Activated T-cell treated with anti-CD3 and anti-CD28 coated beads, Interleukin-2, amount 50 U/mL, for 24 hours (primary cell): Measurements from ENCODE around the gene PRMT1.

Experiments used
- DNase-seq: peaks from one replicate; pipeline ENCODE4 v3.0.0-alpha.2; 2020
- H3K27ac Mint-ChIP-seq: 2 replicates; pipeline ENCODE4 v1.8.0; 2020; ENCODE audit warnings: mild to moderate bottlenecking, mixed read lengths
- H3K27me3 Mint-ChIP-seq: 2 replicates; pipeline ENCODE4 v1.8.0; 2020; ENCODE audit warnings: mixed read lengths
- H3K36me3 Mint-ChIP-seq: 2 replicates; pipeline ENCODE4 v1.8.0; 2020; ENCODE audit warnings: low read depth, mixed read lengths
- H3K4me1 Mint-ChIP-seq: 2 replicates; pipeline ENCODE4 v1.8.0; 2020; ENCODE audit warnings: low read depth, mixed read lengths
- H3K4me3 Mint-ChIP-seq: 2 replicates; pipeline ENCODE4 v1.8.0; 2020; ENCODE audit warnings: mild to moderate bottlenecking, moderate library complexity, mixed read lengths
- H3K9me3 Mint-ChIP-seq: 2 replicates; pipeline ENCODE4 v1.8.0; 2020; ENCODE audit warnings: mixed read lengths

The PRMT1 gene

GRCh38 chr19:49676784-49677230, 264 bp upstream of the PRMT1 start:
- peak; percentile 98 for DNase-seq
- no peaks in the 10 kb centered on the region for H3K9me3 Mint-ChIP-seq
- H3K4me3 Mint-ChIP-seq: peak overlapping the region; percentile 99
- H3K27ac Mint-ChIP-seq: peak overlapping the region; percentile 99
- no peaks in the 10 kb centered on the region for H3K27me3 Mint-ChIP-seq
- peaks cover 40% of the 10 kb centered on the region for H3K4me1 Mint-ChIP-seq
- peaks cover 54% of the 10 kb centered on the region for H3K36me3 Mint-ChIP-seq

DNA sequence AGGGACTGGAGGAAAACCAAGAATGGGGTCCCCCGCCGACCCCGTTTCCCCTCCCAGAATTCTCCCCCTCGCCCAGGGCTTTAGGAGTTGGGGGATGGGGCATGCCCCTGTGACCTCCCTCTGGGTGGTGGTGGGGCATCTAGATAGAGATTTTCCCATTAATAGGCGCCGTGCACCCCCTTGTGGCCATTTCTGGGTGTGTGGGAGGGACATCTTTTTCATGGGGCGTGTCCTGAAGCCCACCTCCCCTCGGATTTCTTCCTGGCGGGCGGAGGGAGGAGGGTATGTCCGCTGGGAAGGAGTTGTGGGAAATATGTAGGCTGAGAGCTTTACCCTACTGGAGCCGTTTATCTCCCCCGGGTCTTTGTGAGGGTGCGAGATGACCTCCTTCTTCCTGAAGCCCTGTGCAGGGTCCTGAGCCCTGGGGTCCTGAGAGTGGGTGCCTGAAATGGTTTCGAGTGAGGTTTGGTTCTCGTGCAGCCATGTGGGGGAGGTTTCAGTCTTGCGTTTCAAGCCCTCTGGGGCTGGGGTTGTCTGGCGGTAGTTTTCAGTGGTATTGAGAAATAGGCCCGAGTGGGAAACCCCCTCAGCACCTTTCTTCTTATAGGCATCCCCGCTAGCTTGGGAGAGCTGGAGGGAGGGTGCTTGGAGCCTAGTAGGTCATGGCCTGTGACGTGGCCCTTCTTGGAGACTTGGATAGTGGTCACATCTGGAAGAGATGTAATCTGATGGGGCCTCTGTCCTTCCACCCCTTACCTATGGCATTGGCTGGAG, 1.0 kb downstream of the PRMT1 start:
- peak; percentile 87 for DNase-seq
- Mint-ChIP-seq H3K27me3 (no peaks in the 10 kb centered on the region), H3K9me3 (no peaks in the 10 kb centered on the region), H3K4me3 (peak overlapping the region; percentile 99), H3K27ac (peak overlapping the region; percentile 97), H3K36me3 (peaks cover 59% of the 10 kb centered on the region), H3K4me1 (peaks cover 41% of the 10 kb centered on the region)

DNA sequence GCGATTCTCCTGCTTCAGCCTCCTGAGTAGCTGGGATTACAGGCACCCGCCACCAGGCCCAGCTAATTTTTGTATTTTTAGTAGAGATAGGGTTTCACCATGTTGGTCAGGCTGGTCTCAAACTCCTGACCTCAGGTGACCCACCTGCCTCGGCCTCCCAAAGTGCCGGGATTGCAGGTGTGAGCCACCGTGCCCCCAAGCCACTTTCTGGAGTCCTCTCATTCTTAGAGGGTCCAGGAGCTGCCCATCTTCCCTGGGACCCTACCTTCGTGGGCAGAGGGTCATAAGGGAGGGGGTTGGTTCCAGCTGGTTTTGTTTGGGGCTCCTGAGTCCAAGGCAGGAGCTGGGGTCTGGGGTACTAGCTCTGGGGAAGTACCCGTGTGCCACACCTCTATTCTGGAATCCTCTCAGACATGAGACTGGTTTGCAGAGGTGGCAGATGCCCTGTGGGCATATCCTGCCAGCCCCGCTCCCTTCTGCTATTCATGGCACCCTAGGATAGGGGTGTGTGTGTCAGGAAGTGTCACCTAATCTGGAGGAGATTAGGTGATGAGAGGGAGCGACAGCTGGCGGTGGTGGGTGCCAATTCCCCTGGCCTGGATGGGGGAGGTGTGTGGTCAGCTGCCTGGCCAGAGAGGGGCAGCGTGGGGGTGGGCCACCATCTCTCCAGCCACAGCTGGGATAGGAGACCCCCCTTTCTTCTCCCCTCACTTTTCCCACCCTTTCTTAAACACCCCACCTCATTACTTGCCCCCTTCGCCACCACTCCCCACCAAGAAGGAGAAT, 2.1 kb downstream of the PRMT1 start:
- Mint-ChIP-seq H3K9me3 (no peaks in the 10 kb centered on the region), H3K4me1 (peaks cover 46% of the 10 kb centered on the region), H3K4me3 (peak overlapping the region; percentile 99), H3K27ac (peak overlapping the region; percentile 97), H3K36me3 (peaks cover 64% of the 10 kb centered on the region), H3K27me3 (no peaks in the 10 kb centered on the region)
- DNase-seq: no peak

GRCh38 chr19:49679771-49680413, 2.8 kb downstream of the PRMT1 start:
- Mint-ChIP-seq H3K9me3 (no peaks in the 10 kb centered on the region), H3K27me3 (no peaks in the 10 kb centered on the region), H3K4me3 (peak overlapping the region; percentile 99), H3K27ac (peak overlapping the region; percentile 97), H3K36me3 (peaks cover 70% of the 10 kb centered on the region), H3K4me1 (peaks cover 46% of the 10 kb centered on the region)
- DNase-seq: no peak

GRCh38 chr19:49680421-49681351, 3.6 kb downstream of the PRMT1 start:
- Mint-ChIP-seq H3K4me3 (peak overlapping the region; percentile 99), H3K36me3 (peaks cover 78% of the 10 kb centered on the region), H3K9me3 (no peaks in the 10 kb centered on the region), H3K27ac (peak overlapping the region; percentile 97), H3K27me3 (no peaks in the 10 kb centered on the region), H3K4me1 (peaks cover 49% of the 10 kb centered on the region)
- DNase-seq: peak; percentile 98

GRCh38 chr19:49681830-49682229, 4.8 kb downstream of the PRMT1 start:
- no peak for DNase-seq
- no peaks in the 10 kb centered on the region for H3K27me3 Mint-ChIP-seq
- H3K27ac Mint-ChIP-seq: peak overlapping the region; percentile 50
- peaks cover 82% of the 10 kb centered on the region for H3K36me3 Mint-ChIP-seq
- H3K9me3 Mint-ChIP-seq: no peaks in the 10 kb centered on the region
- H3K4me1 Mint-ChIP-seq: peaks cover 43% of the 10 kb centered on the region
- no peak overlapping the region for H3K4me3 Mint-ChIP-seq

DNA sequence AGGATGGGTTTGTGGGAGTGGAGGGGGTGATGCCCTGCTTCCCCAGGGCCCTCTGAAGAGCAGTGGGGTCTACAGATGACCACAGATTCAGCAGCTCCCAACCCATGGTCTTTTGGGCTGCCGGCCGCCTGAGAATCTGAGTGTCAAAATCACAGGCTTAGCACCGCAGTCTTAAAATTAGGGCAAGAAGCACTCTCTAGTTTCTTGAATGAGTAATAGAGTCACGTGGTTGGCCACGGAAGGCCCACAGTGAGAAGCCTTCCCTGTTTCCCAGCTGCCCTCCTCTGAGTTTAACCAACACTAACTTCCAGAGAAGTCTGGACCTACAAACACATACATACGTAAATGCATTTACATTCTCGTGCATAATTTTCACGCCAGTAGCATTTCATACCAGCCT, 5.2 kb downstream of the PRMT1 start:
- DNase-seq: no peak
- no peaks in the 10 kb centered on the region for H3K9me3 Mint-ChIP-seq
- no peaks in the 10 kb centered on the region for H3K27me3 Mint-ChIP-seq
- H3K4me1 Mint-ChIP-seq: peaks cover 46% of the 10 kb centered on the region
- H3K27ac Mint-ChIP-seq: peak overlapping the region; percentile 50
- no peak overlapping the region for H3K4me3 Mint-ChIP-seq
- peaks cover 82% of the 10 kb centered on the region for H3K36me3 Mint-ChIP-seq

DNA sequence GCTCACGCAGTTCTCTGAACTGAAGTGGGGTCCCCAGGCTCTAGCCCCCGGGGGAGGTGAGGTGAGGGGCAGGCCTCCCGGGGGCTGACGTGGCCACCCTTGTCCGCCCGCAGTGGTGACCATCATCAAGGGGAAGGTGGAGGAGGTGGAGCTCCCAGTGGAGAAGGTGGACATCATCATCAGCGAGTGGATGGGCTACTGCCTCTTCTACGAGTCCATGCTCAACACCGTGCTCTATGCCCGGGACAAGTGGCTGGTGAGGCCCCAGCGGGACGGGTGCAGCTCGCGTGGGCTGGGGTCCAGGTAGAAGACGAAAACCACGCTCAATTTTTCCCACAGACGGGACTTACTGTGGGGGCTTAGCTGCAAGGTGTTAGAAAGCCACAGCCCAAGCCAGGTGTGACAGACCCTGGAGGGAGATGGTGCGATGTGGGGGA, 6.8 kb downstream of the PRMT1 start:
- Mint-ChIP-seq H3K4me3 (no peak overlapping the region), H3K36me3 (peaks cover 86% of the 10 kb centered on the region), H3K9me3 (no peaks in the 10 kb centered on the region), H3K4me1 (peaks cover 50% of the 10 kb centered on the region), H3K27ac (peak overlapping the region; percentile 68), H3K27me3 (no peaks in the 10 kb centered on the region)
- DNase-seq: no peak

- Mint-ChIP-seq H3K36me3 (peaks cover 90% of the 10 kb centered on the region), H3K27ac (peak overlapping the region; percentile 68), H3K4me3 (no peak overlapping the region), H3K27me3 (no peaks in the 10 kb centered on the region), H3K9me3 (no peaks in the 10 kb centered on the region), H3K4me1 (peaks cover 51% of the 10 kb centered on the region)
- no peak for DNase-seq
Observed at GRCh38 chr19:49684251-49684982, 7.3 kb downstream of the PRMT1 start.

GRCh38 chr19:49684983-49685553, 8.0 kb downstream of the PRMT1 start:
- no peak overlapping the region for H3K4me3 Mint-ChIP-seq
- no peaks in the 10 kb centered on the region for H3K27me3 Mint-ChIP-seq
- H3K4me1 Mint-ChIP-seq: peaks cover 49% of the 10 kb centered on the region
- H3K36me3 Mint-ChIP-seq: peaks cover 87% of the 10 kb centered on the region
- H3K9me3 Mint-ChIP-seq: no peaks in the 10 kb centered on the region
- DNase-seq: no peak
- H3K27ac Mint-ChIP-seq: no peak overlapping the region

DNA sequence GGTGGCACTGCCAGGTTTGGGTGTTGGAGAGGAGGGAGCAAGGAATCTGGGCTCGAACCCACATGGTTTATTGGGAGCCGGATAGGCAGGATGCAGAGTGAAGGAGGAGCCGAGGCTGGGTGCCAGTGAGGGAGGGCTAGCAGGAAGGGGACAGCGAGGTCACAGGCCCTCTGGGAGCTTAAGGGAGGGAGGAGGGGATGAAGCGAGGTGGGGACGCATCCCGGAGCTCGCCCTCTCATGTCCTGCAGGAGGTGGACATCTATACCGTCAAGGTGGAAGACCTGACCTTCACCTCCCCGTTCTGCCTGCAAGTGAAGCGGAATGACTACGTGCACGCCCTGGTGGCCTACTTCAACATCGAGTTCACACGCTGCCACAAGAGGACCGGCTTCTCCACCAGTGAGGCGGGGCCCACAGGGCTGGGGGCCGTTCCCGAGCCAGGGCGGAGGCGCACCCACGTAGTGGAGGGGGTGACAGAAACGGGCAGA, 8.8 kb downstream of the PRMT1 start:
- H3K36me3 Mint-ChIP-seq: peaks cover 85% of the 10 kb centered on the region
- H3K9me3 Mint-ChIP-seq: no peaks in the 10 kb centered on the region
- no peak for DNase-seq
- H3K27ac Mint-ChIP-seq: no peak overlapping the region
- H3K27me3 Mint-ChIP-seq: peaks cover 7% of the 10 kb centered on the region
- no peak overlapping the region for H3K4me3 Mint-ChIP-seq
- peaks cover 48% of the 10 kb centered on the region for H3K4me1 Mint-ChIP-seq

DNA sequence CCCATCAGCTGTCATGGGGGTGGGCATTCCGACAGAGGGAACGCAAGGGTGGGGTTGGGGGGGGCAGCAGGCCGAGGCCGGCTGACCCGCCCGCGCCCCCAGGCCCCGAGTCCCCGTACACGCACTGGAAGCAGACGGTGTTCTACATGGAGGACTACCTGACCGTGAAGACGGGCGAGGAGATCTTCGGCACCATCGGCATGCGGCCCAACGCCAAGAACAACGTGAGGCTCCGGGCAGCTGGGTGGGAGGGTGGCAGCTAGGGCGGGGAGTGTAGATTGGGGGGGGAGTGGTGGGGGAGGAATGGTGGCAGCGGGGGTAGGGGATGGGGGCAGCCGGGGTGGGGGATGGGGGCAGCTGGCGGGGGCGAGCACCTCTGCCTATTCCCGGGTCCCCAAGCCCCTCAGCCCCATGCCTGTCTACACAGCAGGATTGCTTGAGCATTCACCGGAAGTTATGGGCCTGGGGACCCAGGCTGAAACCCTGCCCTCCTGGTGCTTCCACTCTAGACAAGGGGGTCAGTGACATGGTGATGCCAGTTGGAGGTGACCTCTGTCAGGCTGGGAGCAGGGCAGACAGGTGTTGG, 9.5 kb downstream of the PRMT1 start:
- Mint-ChIP-seq H3K36me3 (peaks cover 79% of the 10 kb centered on the region), H3K27ac (no peak overlapping the region), H3K27me3 (peaks cover 9% of the 10 kb centered on the region), H3K4me3 (no peak overlapping the region), H3K9me3 (no peaks in the 10 kb centered on the region), H3K4me1 (peaks cover 51% of the 10 kb centered on the region)
- DNase-seq: no peak

DNA sequence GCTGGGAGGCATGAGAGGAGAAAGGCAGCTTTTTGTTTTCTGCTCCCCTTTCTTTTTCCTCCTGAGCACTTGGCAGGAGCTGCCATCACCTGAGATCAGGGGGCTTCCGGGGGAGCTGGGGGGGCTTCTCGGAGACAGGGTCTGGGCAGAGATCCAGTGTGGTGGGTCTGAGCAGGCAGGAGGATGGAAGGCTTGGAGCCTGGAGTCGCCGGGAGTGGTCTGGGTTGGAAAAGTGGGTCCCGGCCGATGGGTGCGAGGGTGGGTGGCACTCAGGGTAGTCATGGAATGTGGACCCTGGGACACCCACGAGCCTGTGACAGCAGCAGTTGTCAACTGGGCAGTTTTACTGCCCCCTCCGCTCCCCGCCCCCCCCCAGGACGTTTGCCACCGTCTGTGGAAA, 10.1 kb downstream of the PRMT1 start:
- H3K4me1 Mint-ChIP-seq: peaks cover 46% of the 10 kb centered on the region
- peaks cover 74% of the 10 kb centered on the region for H3K36me3 Mint-ChIP-seq
- H3K27ac Mint-ChIP-seq: no peak overlapping the region
- DNase-seq: no peak
- no peaks in the 10 kb centered on the region for H3K9me3 Mint-ChIP-seq
- peaks cover 11% of the 10 kb centered on the region for H3K27me3 Mint-ChIP-seq
- H3K4me3 Mint-ChIP-seq: no peak overlapping the region
